ENCODE data around the gene SCFD1. TPM values are rescaled to one million over a fixed set of nuclear protein-coding genes. Genes with fewer than 3 reads are reported as not detected.
"Not testable (repeated sequence)": the region's sequence is repeated elsewhere in the genome, so short reads cannot be mapped to it uniquely, and the experiment has no call there.

SCFD1 gene
- total and polyA plus RNA-seq, 8 donors: 47.0 to 71.5 (median 55.4) TPM

DNA sequence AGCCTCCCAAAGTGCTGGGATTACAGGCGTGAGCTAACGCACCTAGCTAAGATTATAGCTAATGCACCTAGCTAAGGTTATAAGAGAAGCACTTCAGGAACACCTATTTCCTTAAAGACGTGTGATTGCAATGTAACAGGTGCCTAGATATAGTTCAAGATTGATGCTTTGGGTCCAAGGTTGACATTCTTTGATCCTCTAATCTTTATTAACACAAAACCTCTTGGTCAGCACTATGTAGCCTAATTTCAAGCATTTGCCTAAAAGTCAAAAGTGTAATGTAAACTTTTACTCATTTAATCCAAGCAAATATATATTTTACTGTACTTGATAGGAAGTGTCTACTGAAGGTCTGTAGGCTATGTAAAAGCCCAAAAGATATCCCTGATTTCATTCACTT lies 36.5 kb downstream of the SCFD1 start:
- DNase-seq (no peak), ATAC-seq (no peak), FAIRE-seq (no peak)
- Histone ChIP-seq H3K4me3 (no peak overlapping the region), H3K9me3 (no peaks in the 10 kb centered on the region), H3K27ac (no peak overlapping the region), H3K27me3 (no peaks in the 10 kb centered on the region), H3K36me3 (peaks cover 0 to 25% (median 3%) of the 10 kb centered on the region in 3 donors), H3K4me1 (no peaks in the 10 kb centered on the region)
- WGBS, 2 donors: 63 to 72% methylated on average over 3 of the region's 3 CpGs
- intact Hi-C loops (cut with DNase I): no loop called here
- TF ChIP-seq, protein P1, sequence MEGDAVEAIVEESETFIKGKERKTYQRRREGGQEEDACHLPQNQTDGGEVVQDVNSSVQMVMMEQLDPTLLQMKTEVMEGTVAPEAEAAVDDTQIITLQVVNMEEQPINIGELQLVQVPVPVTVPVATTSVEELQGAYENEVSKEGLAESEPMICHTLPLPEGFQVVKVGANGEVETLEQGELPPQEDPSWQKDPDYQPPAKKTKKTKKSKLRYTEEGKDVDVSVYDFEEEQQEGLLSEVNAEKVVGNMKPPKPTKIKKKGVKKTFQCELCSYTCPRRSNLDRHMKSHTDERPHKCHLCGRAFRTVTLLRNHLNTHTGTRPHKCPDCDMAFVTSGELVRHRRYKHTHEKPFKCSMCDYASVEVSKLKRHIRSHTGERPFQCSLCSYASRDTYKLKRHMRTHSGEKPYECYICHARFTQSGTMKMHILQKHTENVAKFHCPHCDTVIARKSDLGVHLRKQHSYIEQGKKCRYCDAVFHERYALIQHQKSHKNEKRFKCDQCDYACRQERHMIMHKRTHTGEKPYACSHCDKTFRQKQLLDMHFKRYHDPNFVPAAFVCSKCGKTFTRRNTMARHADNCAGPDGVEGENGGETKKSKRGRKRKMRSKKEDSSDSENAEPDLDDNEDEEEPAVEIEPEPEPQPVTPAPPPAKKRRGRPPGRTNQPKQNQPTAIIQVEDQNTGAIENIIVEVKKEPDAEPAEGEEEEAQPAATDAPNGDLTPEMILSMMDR (IDR thresholded peaks at IDR 0.05): no peak

DNA sequence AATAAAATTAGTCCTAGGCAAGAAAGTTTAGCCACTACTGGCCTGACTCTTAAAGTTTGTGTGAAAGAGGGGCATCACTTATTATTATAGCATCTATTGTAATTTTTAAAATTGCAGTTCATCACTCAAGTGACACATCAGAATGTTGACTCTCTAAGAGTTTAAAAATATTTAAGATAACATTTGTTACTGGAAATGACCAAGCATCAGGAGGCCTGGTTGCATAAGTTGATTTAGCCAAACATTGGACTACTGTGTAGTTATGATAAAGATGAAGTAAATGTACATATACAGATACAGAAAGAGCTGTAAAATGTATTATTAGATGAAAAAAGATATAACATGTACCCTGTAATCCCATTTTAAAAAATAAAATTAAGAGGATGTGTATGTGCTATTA lies 47.5 kb downstream of the SCFD1 start:
- H3K36me3 ChIP-seq: peaks cover 0 to 15% (median 3%) of the 10 kb centered on the region in 3 donors
- no peaks in the 10 kb centered on the region for H3K9me3 ChIP-seq
- peaks cover 0 to 7% (median 0%) of the 10 kb centered on the region in 3 donors for H3K4me1 ChIP-seq
- FAIRE-seq: no peak
- TF ChIP-seq, protein P1 (IDR thresholded peaks at IDR 0.05): no peak
- intact Hi-C loops (cut with DNase I): no loop called here
- no peak overlapping the region for H3K4me3 ChIP-seq
- ATAC-seq: no peak
- no peak for DNase-seq
- H3K27me3 ChIP-seq: no peaks in the 10 kb centered on the region
- no peak overlapping the region for H3K27ac ChIP-seq

DNA sequence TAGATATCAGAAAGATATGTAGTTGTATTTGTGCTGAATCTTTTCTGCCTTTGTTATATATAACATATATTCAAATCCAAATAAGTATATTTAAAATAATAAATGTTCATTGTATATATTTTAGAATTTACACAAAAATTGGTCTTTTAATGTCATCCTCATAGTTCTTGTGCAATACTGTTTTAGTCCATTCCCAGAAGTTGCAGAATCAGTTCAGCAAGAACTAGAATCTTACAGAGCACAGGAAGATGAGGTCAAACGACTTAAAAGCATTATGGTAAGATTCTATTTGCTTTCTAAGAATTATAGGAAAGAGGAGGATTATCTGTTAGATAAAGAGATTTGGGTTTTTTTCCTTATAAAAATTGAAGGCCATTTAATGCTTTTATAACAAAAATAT lies 51.0 kb downstream of the SCFD1 start:
- DNase-seq: no peak
- Histone ChIP-seq H3K27ac (no peak overlapping the region), H3K9me3 (no peaks in the 10 kb centered on the region), H3K4me1 (peaks cover 0 to 7% (median 6%) of the 10 kb centered on the region in 3 donors), H3K4me3 (no peak overlapping the region), H3K36me3 (peaks cover 0 to 19% (median 3%) of the 10 kb centered on the region in 3 donors), H3K27me3 (no peaks in the 10 kb centered on the region)
- peak; percentile 76 for FAIRE-seq
- WGBS, 2 donors: 71 to 75% methylated on average over 1 of the region's 1 CpG
- ATAC-seq: no peak
- intact Hi-C loops (cut with DNase I): no loop called here
- TF ChIP-seq, protein P1 (IDR thresholded peaks at IDR 0.05): no peak

DNA sequence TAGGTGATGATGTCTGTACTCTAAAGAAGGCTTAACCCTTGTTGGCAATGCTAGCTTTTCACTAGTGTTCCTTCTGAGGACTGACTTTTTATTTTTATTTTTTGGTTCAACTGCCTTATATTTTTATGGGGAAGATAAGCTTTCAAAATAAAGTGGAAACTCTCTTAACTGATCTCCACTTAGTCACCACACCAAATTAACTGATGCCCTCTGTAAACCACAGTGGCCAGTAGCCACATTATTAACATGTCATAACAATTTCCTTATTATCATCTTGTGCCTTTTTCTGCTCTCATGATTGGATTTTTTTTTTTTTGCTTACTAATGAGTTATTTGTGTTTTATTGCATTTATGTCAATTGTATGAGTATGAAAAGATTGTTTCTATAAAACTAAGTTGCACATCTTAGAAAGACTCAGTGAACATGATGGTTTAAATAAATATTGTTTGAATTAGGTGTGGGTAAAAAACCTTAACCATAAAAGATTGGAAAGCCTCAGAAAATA lies 56.9 kb downstream of the SCFD1 start:
- no peaks in the 10 kb centered on the region for H3K9me3 ChIP-seq
- DNase-seq: no peak
- no peak for FAIRE-seq
- intact Hi-C loops (cut with DNase I): no loop called here
- H3K4me3 ChIP-seq: no peak overlapping the region
- H3K36me3 ChIP-seq: peaks cover 0 to 5% (median 0%) of the 10 kb centered on the region in 3 donors
- TF ChIP-seq, protein P1 (IDR thresholded peaks at IDR 0.05): no peak
- H3K4me1 ChIP-seq: peaks cover 0 to 6% (median 0%) of the 10 kb centered on the region in 3 donors
- no peak overlapping the region for H3K27ac ChIP-seq
- no peaks in the 10 kb centered on the region for H3K27me3 ChIP-seq
- ATAC-seq: no peak

DNA sequence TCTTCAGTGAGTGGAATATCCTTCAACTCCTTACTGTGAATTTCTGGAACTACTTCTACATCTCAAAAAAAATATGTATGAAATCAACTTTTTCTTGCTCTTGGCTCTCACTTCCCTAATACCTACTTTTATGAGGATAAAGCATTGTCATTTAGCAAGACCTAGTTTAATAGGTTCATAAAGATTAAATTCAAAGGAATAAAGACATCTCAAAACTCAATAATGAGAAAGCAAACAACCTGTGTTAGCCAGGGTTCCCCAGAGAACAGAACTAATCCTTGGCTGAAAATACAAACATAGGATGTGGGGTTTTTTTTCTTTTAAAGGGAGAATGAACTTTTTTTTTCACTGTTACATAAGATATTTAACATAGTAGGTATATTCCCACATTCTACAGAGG lies 57.9 kb downstream of the SCFD1 start:
- peaks cover 0 to 4% (median 0%) of the 10 kb centered on the region in 3 donors for H3K36me3 ChIP-seq
- no peak for DNase-seq
- H3K9me3 ChIP-seq: no peaks in the 10 kb centered on the region
- peaks cover 0 to 2% (median 0%) of the 10 kb centered on the region in 3 donors for H3K4me1 ChIP-seq
- intact Hi-C loops (cut with DNase I): no loop called here
- FAIRE-seq: no peak
- no peak for ATAC-seq
- TF ChIP-seq, protein P1 (IDR thresholded peaks at IDR 0.05): no peak
- no peak overlapping the region for H3K4me3 ChIP-seq
- no peaks in the 10 kb centered on the region for H3K27me3 ChIP-seq
- no peak overlapping the region for H3K27ac ChIP-seq

DNA sequence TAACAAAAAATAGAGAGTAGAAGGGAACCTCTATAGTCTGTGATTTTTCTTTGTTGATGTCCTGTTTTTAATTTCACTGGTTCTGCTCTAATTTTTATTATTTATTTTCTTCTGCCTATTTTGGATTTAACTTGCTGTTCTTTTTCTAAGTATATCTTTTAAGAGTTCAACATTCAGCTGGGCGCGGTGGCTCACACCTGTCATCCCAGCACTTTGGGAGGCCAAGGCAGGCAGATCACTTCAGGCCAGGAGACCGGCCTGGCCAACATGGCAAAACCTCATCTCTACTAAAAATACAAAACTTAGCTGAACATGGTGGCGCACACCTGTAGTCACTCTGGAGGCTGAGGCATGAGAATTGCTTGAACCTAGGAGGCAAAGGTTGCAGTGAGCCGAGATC lies 58.7 kb downstream of the SCFD1 start:
- H3K27me3 ChIP-seq; FAIRE-seq; H3K36me3 ChIP-seq; ATAC-seq; DNase-seq; H3K4me3 ChIP-seq; intact Hi-C loops (cut with DNase I); H3K4me1 ChIP-seq; H3K27ac ChIP-seq; H3K9me3 ChIP-seq: not testable (repeated sequence)
- WGBS, 2 donors: 98% methylated on average over 5 of the region's 5 CpGs
